MM.1S (cell line): ENCODE results near the gene MSI2.

Experiments used
- CTCF ChIP-seq: fragments of 300-600 bp; sonication (generic); IDR thresholded peaks from 2 replicates; pipeline ENCODE4 v1.5.1; 2016; ENCODE audit warnings: antibody characterized with exemption, low read length, mixed read lengths
- EZH2 ChIP-seq: fragments of 300-600 bp; sonication (generic); optimal IDR thresholded peaks from 2 replicates; pipeline ENCODE3; 2017; ENCODE audit warnings: low read depth, mild to moderate bottlenecking, antibody characterized with exemption, low read length, mixed read lengths
- EZH2phosphoT487 ChIP-seq: fragments of 300-600 bp; sonication (generic); IDR thresholded peaks from 2 replicates; pipeline ENCODE4 v1.6.1; 2018; ENCODE audit warnings: antibody characterized with exemption, low read length

- no peak for TF ChIP-seq CTCF
- TF ChIP-seq EZH2 = no peak
- TF ChIP-seq EZH2phosphoT487 = no peak
These were observed 28.3 kb downstream of the MSI2 start for GRCh38 chr17:57284583-57284982.
